Fibroblast of lung (primary cell): ENCODE results near the gene KCNIP4.

Source experiments
- EZH2 ChIP-seq: IDR thresholded peaks from 2 replicates; pipeline ENCODE4 v1.5.1; 2012; ENCODE audit warnings: low read length, control low read depth, mild to moderate bottlenecking; ENCODE audit errors: missing control alignments
- TF ChIP-seq, protein P1 (sequence below), 2 donors: IDR thresholded peaks in 1 of 2; conservative IDR thresholded peaks in 1 of 2; 1 replicate in 1 of 2; 2 replicates in 1 of 2; pipeline ENCODE4 v1.5.1; 2011 to 2012; ENCODE audit warnings: low read length in 2 of 2, control low read depth in 1 of 2, inconsistent platforms in 1 of 2, low read depth in 1 of 2, mild to moderate bottlenecking in 1 of 2

DNA sequence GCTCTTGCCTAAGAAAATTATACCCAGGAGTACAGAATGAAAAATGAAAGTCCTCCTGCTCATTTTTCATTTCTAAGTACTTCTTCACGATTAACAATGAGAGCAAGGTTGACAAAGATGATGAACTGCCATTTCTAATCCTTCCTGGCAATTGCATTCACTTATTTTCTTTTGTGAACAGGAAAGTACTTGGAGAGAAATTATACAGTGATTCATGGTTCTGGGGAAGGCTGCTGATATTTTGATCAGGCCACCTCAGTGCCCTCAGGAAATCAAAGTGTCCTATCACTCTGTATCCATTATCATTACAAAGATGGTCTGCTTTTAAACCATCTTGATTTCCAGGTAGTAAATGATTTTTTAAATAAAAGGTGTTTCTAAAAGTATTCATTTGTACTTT lies 780.9 kb downstream of the KCNIP4 start:
- TF ChIP-seq, protein P1, sequence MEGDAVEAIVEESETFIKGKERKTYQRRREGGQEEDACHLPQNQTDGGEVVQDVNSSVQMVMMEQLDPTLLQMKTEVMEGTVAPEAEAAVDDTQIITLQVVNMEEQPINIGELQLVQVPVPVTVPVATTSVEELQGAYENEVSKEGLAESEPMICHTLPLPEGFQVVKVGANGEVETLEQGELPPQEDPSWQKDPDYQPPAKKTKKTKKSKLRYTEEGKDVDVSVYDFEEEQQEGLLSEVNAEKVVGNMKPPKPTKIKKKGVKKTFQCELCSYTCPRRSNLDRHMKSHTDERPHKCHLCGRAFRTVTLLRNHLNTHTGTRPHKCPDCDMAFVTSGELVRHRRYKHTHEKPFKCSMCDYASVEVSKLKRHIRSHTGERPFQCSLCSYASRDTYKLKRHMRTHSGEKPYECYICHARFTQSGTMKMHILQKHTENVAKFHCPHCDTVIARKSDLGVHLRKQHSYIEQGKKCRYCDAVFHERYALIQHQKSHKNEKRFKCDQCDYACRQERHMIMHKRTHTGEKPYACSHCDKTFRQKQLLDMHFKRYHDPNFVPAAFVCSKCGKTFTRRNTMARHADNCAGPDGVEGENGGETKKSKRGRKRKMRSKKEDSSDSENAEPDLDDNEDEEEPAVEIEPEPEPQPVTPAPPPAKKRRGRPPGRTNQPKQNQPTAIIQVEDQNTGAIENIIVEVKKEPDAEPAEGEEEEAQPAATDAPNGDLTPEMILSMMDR (conservative IDR thresholded peaks at IDR 0.05 in 1 of 2, IDR thresholded peaks at IDR 0.05 in 1 of 2; ENCODE audit: low read depth in 1 of 2, low read length in 2 of 2): no peak
- no peak for TF ChIP-seq EZH2
